IMR-90 (cell line): Measurements from ENCODE around the gene C5AR1. TPM values are rescaled to one million over a fixed set of nuclear protein-coding genes. Genes with fewer than 3 reads are reported as not detected.

Experiments used
- ATAC-seq: fragments of 200-7000 bp; cut with Tn5 transposase; 2 replicates; pipeline ENCODE4 v1.9.1; 2020; ENCODE audit warnings: low read depth, mild to moderate bottlenecking, moderate library complexity
- BruUV-seq: library from RNA; stranded (reverse); fragments of 400-500 nt; replicated peaks from 2 replicates; lab custom pipeline; 2021; lab: Mats Ljungman, UMichigan
- CTCF ChIA-PET: fragments of 300-600 bp; formaldehyde crosslinking; extraction: SDS; loops from one replicate; lab custom pipeline; 2021; ENCODE audit warnings: antibody characterized with exemption; lab: Yijun Ruan, JAX
- POLR2A ChIA-PET: fragments of 300-600 bp; sonication (Branson Sonifier 250); formaldehyde crosslinking; loops from one replicate; lab custom pipeline; 2022; ENCODE audit warnings: antibody characterized with exemption; ENCODE audit not compliant: unreplicated experiment; lab: Charles Lee
- DNase-seq: peaks from one replicate; pipeline ENCODE4 v3.0.0; 2013
- H2AFZ ChIP-seq: replicated peaks from 2 replicates; pipeline ENCODE3; 2013; ENCODE audit warnings: low read length, mild to moderate bottlenecking; ENCODE audit not compliant: poor library complexity
- H2AK5ac ChIP-seq: 2 replicates; pipeline ENCODE4 v1.6.1; 2013; ENCODE audit warnings: low read depth, low read length, inconsistent platforms
- H2AK9ac ChIP-seq: replicated peaks from 2 replicates; pipeline ENCODE3; 2013; ENCODE audit warnings: mild to moderate bottlenecking, low read depth, low read length, moderate library complexity; ENCODE audit not compliant: poor library complexity
- H2BK120ac ChIP-seq: 2 replicates; pipeline ENCODE4 v1.6.1; 2013; ENCODE audit warnings: low read depth, low read length, inconsistent platforms
- H2BK15ac ChIP-seq: 3 replicates; pipeline ENCODE4 v1.6.1; 2013; ENCODE audit warnings: low read depth, low read length, inconsistent platforms
- H2BK20ac ChIP-seq: 2 replicates; pipeline ENCODE4 v1.6.1; 2013; ENCODE audit warnings: low read depth, mild to moderate bottlenecking, inconsistent platforms, low read length, moderate library complexity
- H2BK5ac ChIP-seq: 2 replicates; pipeline ENCODE4 v1.6.1; 2013; ENCODE audit warnings: mild to moderate bottlenecking, low read depth, low read length, inconsistent platforms; ENCODE audit not compliant: poor library complexity, severe bottlenecking
- H3K14ac ChIP-seq: replicated peaks from 2 replicates; pipeline ENCODE4 v1.6.1; 2013; ENCODE audit warnings: low read depth, low read length, inconsistent platforms
- H3K18ac ChIP-seq: 2 replicates; pipeline ENCODE4 v1.6.1; 2013; ENCODE audit warnings: low read depth, low read length, control low read depth
- H3K23ac ChIP-seq: 2 replicates; pipeline ENCODE4 v1.6.1; 2013; ENCODE audit warnings: low read depth, low read length, inconsistent platforms
- H3K27ac ChIP-seq: 2 replicates; pipeline ENCODE4 v1.5.1; 2013; ENCODE audit warnings: mild to moderate bottlenecking, control low read depth, low read length; ENCODE audit not compliant: insufficient read depth
- H3K27me3 ChIP-seq: 2 replicates; pipeline ENCODE4 v1.6.1; 2013; ENCODE audit warnings: low read length; ENCODE audit not compliant: control insufficient read depth, insufficient read depth
- H3K36me3 ChIP-seq: 2 replicates; pipeline ENCODE4 v1.6.1; 2013; ENCODE audit warnings: low read length, mixed read lengths; ENCODE audit not compliant: control insufficient read depth, insufficient read depth
- H3K4ac ChIP-seq: 2 replicates; pipeline ENCODE4 v1.6.1; 2013; ENCODE audit warnings: low read depth, low read length, inconsistent platforms
- H3K4me1 ChIP-seq: 2 replicates; pipeline ENCODE4 v1.6.1; 2013; ENCODE audit warnings: low read length, mixed read lengths; ENCODE audit not compliant: control insufficient read depth, insufficient read depth
- H3K4me2 ChIP-seq: 2 replicates; pipeline ENCODE4 v1.6.1; 2013; ENCODE audit warnings: low read depth, mild to moderate bottlenecking, control low read depth, low read length, moderate library complexity
- H3K4me3 ChIP-seq: 2 replicates; pipeline ENCODE4 v1.5.1; 2013; ENCODE audit warnings: low read depth, mild to moderate bottlenecking, control low read depth, low read length, moderate library complexity; ENCODE audit not compliant: insufficient read depth
- H3K56ac ChIP-seq: 2 replicates; pipeline ENCODE4 v1.6.1; 2013; ENCODE audit warnings: low read length, inconsistent platforms; ENCODE audit not compliant: insufficient read depth; ENCODE audit errors: extremely low read depth
- H3K79me1 ChIP-seq, 2 experiments: 2 replicates each; pipeline ENCODE4 v1.6.1; 2013; ENCODE audit warnings: low read length in 2 of 2, inconsistent platforms in 1 of 2, low read depth in 1 of 2
- H3K9ac ChIP-seq: 2 replicates; pipeline ENCODE4 v1.6.1; 2013; ENCODE audit warnings: low read depth, low read length, control low read depth
- H3K9me1 ChIP-seq: 2 replicates; pipeline ENCODE4 v1.6.1; 2013; ENCODE audit warnings: low read length, inconsistent platforms; ENCODE audit not compliant: insufficient read depth
- H3K9me3 ChIP-seq: 2 replicates; pipeline ENCODE4 v1.6.1; 2013; ENCODE audit warnings: low read length; ENCODE audit not compliant: control insufficient read depth, insufficient read depth
- H4K20me1 ChIP-seq: 2 replicates; pipeline ENCODE4 v1.6.1; 2013; ENCODE audit warnings: low read length, inconsistent platforms; ENCODE audit not compliant: insufficient read depth
- H4K5ac ChIP-seq: 2 replicates; pipeline ENCODE4 v1.6.1; 2013; ENCODE audit warnings: mild to moderate bottlenecking, low read depth, low read length, control low read depth
- H4K8ac ChIP-seq, 2 experiments: 2 replicates each; pipeline ENCODE4 v1.6.1; 2013; ENCODE audit warnings: low read depth in 2 of 2, low read length in 2 of 2, control low read depth in 1 of 2, inconsistent platforms in 1 of 2
- H4K91ac ChIP-seq: 2 replicates; pipeline ENCODE4 v1.6.1; 2013; ENCODE audit warnings: low read depth, low read length, inconsistent platforms; ENCODE audit not compliant: insufficient read depth
- CEBPB ChIP-seq: IDR thresholded peaks from 2 replicates; pipeline ENCODE4 v1.6.1; 2012; ENCODE audit warnings: low read depth, low read length, improper control_type of control experiment
- CHD1 ChIP-seq: IDR thresholded peaks from 2 replicates; pipeline ENCODE4 v1.6.1; 2012; ENCODE audit warnings: low read depth, low read length, improper control_type of control experiment
- ELK1 ChIP-seq: fragments of 150-350 bp; IDR thresholded peaks from 2 replicates; pipeline ENCODE4 v1.6.1; 2016; ENCODE audit warnings: low read depth, mild to moderate bottlenecking, low read length, moderate library complexity, borderline replicate concordance
- FOS ChIP-seq: fragments of 150-350 bp; IDR thresholded peaks from 2 replicates; pipeline ENCODE4 v1.6.1; 2016; ENCODE audit warnings: low read depth, low read length
- MAFK ChIP-seq: IDR thresholded peaks from 2 replicates; pipeline ENCODE4 v1.6.1; 2012; ENCODE audit warnings: low read depth, low read length, improper control_type of control experiment
- MXI1 ChIP-seq: IDR thresholded peaks from 2 replicates; pipeline ENCODE4 v1.6.1; 2012; ENCODE audit warnings: low read depth, mild to moderate bottlenecking, low read length, moderate library complexity, borderline replicate concordance
- POLR2A ChIP-seq: IDR thresholded peaks from 2 replicates; pipeline ENCODE4 v1.6.1; 2012; ENCODE audit warnings: mild to moderate bottlenecking, low read depth, low read length
- RAD21 ChIP-seq: IDR thresholded peaks from 2 replicates; pipeline ENCODE4 v1.6.1; 2012; ENCODE audit warnings: low read length, improper control_type of control experiment
- RCOR1 ChIP-seq: IDR thresholded peaks from 2 replicates; pipeline ENCODE4 v1.6.1; 2012; ENCODE audit warnings: mild to moderate bottlenecking, low read length, improper control_type of control experiment; ENCODE audit not compliant: insufficient replicate concordance
- RFX5 ChIP-seq: IDR thresholded peaks from 2 replicates; pipeline ENCODE4 v1.8.0; 2012; ENCODE audit warnings: low read depth, mild to moderate bottlenecking, low read length, moderate library complexity
- SMC3 ChIP-seq: fragments of 150-350 bp; IDR thresholded peaks from 2 replicates; pipeline ENCODE4 v1.6.1; 2016; ENCODE audit warnings: low read depth, mild to moderate bottlenecking, antibody characterized with exemption, low read length, moderate library complexity
- WGBS, 2 experiments: methylation state at CpG; one replicate each; pipeline versions ENCODE4 v1.1.5 to v1.1.7; 2013; ENCODE audit warnings: missing lambda C conversion rate in 2 of 2; ENCODE audit not compliant: insufficient read length in 1 of 2; ENCODE audit errors: extremely low coverage in 2 of 2; 5-methylcytosine and 5-hydroxymethylcytosine counted together
- dilution Hi-C: fragments of 300-500 bp; cut with HindIII; formaldehyde crosslinking; loops from one replicate; pipeline ENCODE4 v1.14.3; 2018; ENCODE audit warnings: low sequenced_read_pairs; ENCODE audit not compliant: unreplicated experiment
- in situ Hi-C: fragments of 300-500 bp; cut with MboI; formaldehyde crosslinking; loops from 3 replicates; pipeline ENCODE4 v1.14.3; 2019; ENCODE audit warnings: low sequenced_read_pairs, inconsistent platforms, mixed read lengths
- intact Hi-C: fragments of 100-400 bp; cut with micrococcal nuclease; formaldehyde crosslinking; loops from 2 replicates; pipeline ENCODE4 v1.10.0; 2022
- polyA plus RNA-seq, 3 experiments: library from polyadenylated mRNA; depleted of rRNA; stranded (reverse); fragments of >200 nt; gene quantifications; 2 replicates each; pipeline ENCODE4 v1.2.3, GENCODE V29; 2012; ENCODE audit warnings: low replicate concordance in 1 of 3
- total RNA-seq: library from RNA; depleted of rRNA; stranded (reverse); fragments of >200 nt; gene quantifications from 2 replicates; pipeline ENCODE4 v1.2.3, GENCODE V29; 2012
- TF ChIP-seq, protein P1 (sequence below): fragments of 150-350 bp; IDR thresholded peaks from 2 replicates; pipeline ENCODE4 v1.6.1; 2017; ENCODE audit warnings: mild to moderate bottlenecking, antibody characterized with exemption, low read length, low read depth
- TF ChIP-seq, protein P2 (sequence below): conservative IDR thresholded peaks from 2 replicates; pipeline ENCODE4 v1.5.1; 2012; ENCODE audit warnings: mild to moderate bottlenecking, low read depth, low read length, improper control_type of control experiment

The C5AR1 gene
- total and polyA plus RNA-seq, 2 of the 4 experiments (the other 2 are of a cell fraction) = under 0.01 to 1.0 TPM

GRCh38 chr19:47309038-47309437 lies 623 bp upstream of the C5AR1 start:
- Histone ChIP-seq H2AFZ (no peak overlapping the region), H3K27ac (no peak overlapping the region), H2BK5ac (no peak overlapping the region), H3K14ac (no peak overlapping the region), H3K9ac (no peak overlapping the region), H3K9me1 (0 out of 2 replicates have a peak, but pooled peaks cover 4% of the 10 kb centered on the region), H2BK20ac (no peak overlapping the region), H2BK15ac (no peak overlapping the region), H4K20me1 (no peaks in the 10 kb centered on the region), H2AK5ac (no peak overlapping the region), H4K91ac (no peak overlapping the region), H3K4ac (no peak overlapping the region), H3K79me1 (no peaks in the 10 kb centered on the region), H3K18ac (no peak overlapping the region), H3K4me1 (no peaks in the 10 kb centered on the region), H3K4me3 (no peak overlapping the region), H4K8ac (no peak overlapping the region), H4K5ac (no peak overlapping the region), H3K4me2 (no peak overlapping the region), H3K9me3 (no peaks in the 10 kb centered on the region), H2AK9ac (no peak overlapping the region), H3K23ac (no peak overlapping the region), H3K27me3 (no peaks in the 10 kb centered on the region), H2BK120ac (no peak overlapping the region), H3K56ac (no peak overlapping the region), H3K36me3 (no peaks in the 10 kb centered on the region)
- no TSS peak for BruUV-seq
- intact Hi-C loops (loop anchor here (5.0 kb wide), 2 partner anchors 38 to 388 kb away; partner anchors contain the start of gene DHX34), in situ Hi-C loops (no loop called here), dilution Hi-C loops (no loop called here)
- no peak for ATAC-seq
- 42% methylated on average over 3 of the region's 8 CpGs; no CpG with 5 or more reads in 1 of the 2 experiments for WGBS, 2 experiments
- ChIA-PET POLR2A (no interaction called here), CTCF (interaction anchor here (0.6 to 1.3 kb wide), 2 partner anchors 11 to 82 kb away, joined by 4 to 5 read pairs; no protein-coding TSS in a partner anchor)
- TF ChIP-seq CHD1 (no peak), MXI1 (no peak), RCOR1 (no peak), FOS (no peak), SMC3 (no peak), RFX5 (no peak), MAFK (no peak), CEBPB (no peak), POLR2A (no peak), RAD21 (no peak), ELK1 (no peak)
- TF ChIP-seq, protein P1, sequence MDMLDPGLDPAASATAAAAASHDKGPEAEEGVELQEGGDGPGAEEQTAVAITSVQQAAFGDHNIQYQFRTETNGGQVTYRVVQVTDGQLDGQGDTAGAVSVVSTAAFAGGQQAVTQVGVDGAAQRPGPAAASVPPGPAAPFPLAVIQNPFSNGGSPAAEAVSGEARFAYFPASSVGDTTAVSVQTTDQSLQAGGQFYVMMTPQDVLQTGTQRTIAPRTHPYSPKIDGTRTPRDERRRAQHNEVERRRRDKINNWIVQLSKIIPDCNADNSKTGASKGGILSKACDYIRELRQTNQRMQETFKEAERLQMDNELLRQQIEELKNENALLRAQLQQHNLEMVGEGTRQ = no peak
- TF ChIP-seq, protein P2, sequence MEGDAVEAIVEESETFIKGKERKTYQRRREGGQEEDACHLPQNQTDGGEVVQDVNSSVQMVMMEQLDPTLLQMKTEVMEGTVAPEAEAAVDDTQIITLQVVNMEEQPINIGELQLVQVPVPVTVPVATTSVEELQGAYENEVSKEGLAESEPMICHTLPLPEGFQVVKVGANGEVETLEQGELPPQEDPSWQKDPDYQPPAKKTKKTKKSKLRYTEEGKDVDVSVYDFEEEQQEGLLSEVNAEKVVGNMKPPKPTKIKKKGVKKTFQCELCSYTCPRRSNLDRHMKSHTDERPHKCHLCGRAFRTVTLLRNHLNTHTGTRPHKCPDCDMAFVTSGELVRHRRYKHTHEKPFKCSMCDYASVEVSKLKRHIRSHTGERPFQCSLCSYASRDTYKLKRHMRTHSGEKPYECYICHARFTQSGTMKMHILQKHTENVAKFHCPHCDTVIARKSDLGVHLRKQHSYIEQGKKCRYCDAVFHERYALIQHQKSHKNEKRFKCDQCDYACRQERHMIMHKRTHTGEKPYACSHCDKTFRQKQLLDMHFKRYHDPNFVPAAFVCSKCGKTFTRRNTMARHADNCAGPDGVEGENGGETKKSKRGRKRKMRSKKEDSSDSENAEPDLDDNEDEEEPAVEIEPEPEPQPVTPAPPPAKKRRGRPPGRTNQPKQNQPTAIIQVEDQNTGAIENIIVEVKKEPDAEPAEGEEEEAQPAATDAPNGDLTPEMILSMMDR = no peak
- DNase-seq = no peak
